ENCODE measurements around the gene GHR. TPM values are rescaled to one million over a fixed set of nuclear protein-coding genes. Genes with fewer than 3 reads are reported as not detected.

Gene GHR
- total RNA-seq, 4 donors from 2014 or later = 38.9 to 105 (median 74.8) TPM

DNA sequence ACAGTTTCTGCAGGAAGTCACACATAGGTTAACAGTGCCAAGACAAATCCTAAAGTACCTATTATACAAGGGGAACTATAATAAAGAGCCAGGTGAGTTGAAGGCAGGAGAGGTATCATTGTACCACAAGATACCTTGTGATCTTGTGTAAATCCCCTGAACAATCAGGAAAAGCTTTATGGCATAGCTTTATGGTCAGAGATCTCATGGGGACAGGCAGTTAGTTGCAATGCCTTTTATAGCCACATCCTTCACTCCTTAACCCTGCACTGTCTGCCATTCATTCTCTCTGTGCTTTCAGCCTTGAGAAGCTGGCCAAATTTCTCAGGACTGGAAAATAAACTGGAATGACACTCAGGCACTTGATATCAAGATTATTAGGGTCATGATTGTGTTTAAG is 97.0 kb downstream of the GHR start:
- Histone ChIP-seq H3K36me3 (no peaks in the 10 kb centered on the region), H3K4me1 (peaks cover 85 to 88% of the 10 kb centered on the region in 2 donors), H3K27ac (peak overlapping the region; percentile 83 to 91 (median 84)), H3K27me3 (no peaks in the 10 kb centered on the region), H3K4me3 (no peak overlapping the region), H3K9me3 (no peaks in the 10 kb centered on the region)
- in situ Hi-C loops (cut with MboI; ENCODE audit: low sequenced_read_pairs in 4 of 4) = no loop called here
- TF ChIP-seq POLR2A (IDR thresholded peaks at IDR 0.05) (no peak), CTCF (IDR thresholded peaks at IDR 0.05 in 4 of 5, conservative IDR thresholded peaks at IDR 0.05 in 1 of 5) (peak in 3 of 5 experiments; percentile 4 to 27 (median 25))
- DNase-seq = no peak
- intact Hi-C loops (cut with DNase I; ENCODE audit: low total_unique reads) = no loop called here
- ATAC-seq = no peak

DNA sequence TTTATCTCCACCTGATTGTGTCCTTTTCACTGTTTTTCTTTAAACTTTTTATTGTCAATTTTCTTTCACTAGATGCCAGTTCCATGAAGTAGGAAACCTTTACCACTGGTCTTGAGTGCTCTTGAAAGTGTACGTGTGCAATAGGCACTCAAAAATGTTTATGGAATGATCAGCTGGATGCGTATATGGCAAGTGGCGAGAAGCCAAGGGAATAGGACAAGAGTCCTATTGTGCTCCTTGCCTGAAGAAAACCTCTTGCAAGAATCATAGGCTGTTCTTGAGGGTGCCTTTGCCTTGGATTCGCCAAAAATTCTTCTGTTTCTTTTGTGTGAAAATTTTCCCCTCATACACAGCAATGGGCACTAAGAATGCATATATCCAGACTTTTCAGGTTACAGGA is 97.7 kb downstream of the GHR start:
- in situ Hi-C loops (cut with MboI; ENCODE audit: low sequenced_read_pairs in 4 of 4) = no loop called here
- TF ChIP-seq CTCF (IDR thresholded peaks at IDR 0.05 in 4 of 5, conservative IDR thresholded peaks at IDR 0.05 in 1 of 5) (no peak), POLR2A (IDR thresholded peaks at IDR 0.05) (no peak)
- DNase-seq (no peak), ATAC-seq (no peak)
- intact Hi-C loops (cut with DNase I; ENCODE audit: low total_unique reads) = no loop called here
- Histone ChIP-seq H3K9me3 (no peaks in the 10 kb centered on the region), H3K27ac (peak overlapping the region; percentile 83 to 91 (median 84)), H3K4me3 (no peak overlapping the region), H3K27me3 (no peaks in the 10 kb centered on the region), H3K4me1 (peaks cover 85 to 89% of the 10 kb centered on the region in 2 donors), H3K36me3 (no peaks in the 10 kb centered on the region)

DNA sequence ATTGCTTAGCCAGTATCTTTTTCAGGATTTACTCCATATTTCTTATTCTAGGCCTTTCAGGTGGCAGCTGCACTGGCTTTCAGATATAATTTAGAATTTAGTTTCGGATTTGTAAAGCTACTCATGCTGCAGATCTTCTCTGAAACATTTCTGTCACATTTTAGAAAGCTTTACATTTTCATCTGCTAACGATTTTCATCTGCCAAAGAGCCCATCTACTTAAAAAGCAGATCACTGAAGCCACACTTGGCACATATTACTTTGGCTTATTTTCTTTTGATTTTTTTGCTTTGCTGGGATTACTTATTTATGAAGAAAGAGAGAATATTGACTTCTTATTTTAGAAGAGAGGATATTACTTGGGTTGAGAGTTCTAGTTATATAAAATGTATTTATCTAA is 98.2 kb downstream of the GHR start:
- H3K9me3 ChIP-seq = no peaks in the 10 kb centered on the region
- in situ Hi-C loops (cut with MboI; ENCODE audit: low sequenced_read_pairs in 4 of 4) = no loop called here
- H3K36me3 ChIP-seq = no peaks in the 10 kb centered on the region
- H3K27me3 ChIP-seq = no peaks in the 10 kb centered on the region
- no peak overlapping the region for H3K4me3 ChIP-seq
- no peak for ATAC-seq
- H3K27ac ChIP-seq = peak overlapping the region; percentile 18 to 91 (median 84)
- no peak for DNase-seq
- TF ChIP-seq CTCF (IDR thresholded peaks at IDR 0.05 in 4 of 5, conservative IDR thresholded peaks at IDR 0.05 in 1 of 5) (no peak), POLR2A (IDR thresholded peaks at IDR 0.05) (no peak)
- intact Hi-C loops (cut with DNase I; ENCODE audit: low total_unique reads) = no loop called here
- peaks cover 82 to 89% of the 10 kb centered on the region in 2 donors for H3K4me1 ChIP-seq

GRCh38 chr5:42522783-42523182 is 99.5 kb downstream of the GHR start:
- peaks cover 0 to under 1% (median 0%) of the 10 kb centered on the region in 3 donors for H3K9me3 ChIP-seq
- peak overlapping the region; percentile 55 to 91 (median 84) for H3K27ac ChIP-seq
- DNase-seq (no peak), ATAC-seq (no peak)
- no peaks in the 10 kb centered on the region for H3K27me3 ChIP-seq
- intact Hi-C loops (cut with DNase I; ENCODE audit: low total_unique reads) (no loop called here), in situ Hi-C loops (cut with MboI; ENCODE audit: low sequenced_read_pairs in 4 of 4) (no loop called here)
- TF ChIP-seq CTCF (IDR thresholded peaks at IDR 0.05 in 4 of 5, conservative IDR thresholded peaks at IDR 0.05 in 1 of 5) (no peak), POLR2A (IDR thresholded peaks at IDR 0.05) (no peak)
- H3K4me1 ChIP-seq = peaks cover 77 to 89% of the 10 kb centered on the region in 2 donors
- H3K36me3 ChIP-seq = no peaks in the 10 kb centered on the region
- H3K4me3 ChIP-seq = no peak overlapping the region

DNA sequence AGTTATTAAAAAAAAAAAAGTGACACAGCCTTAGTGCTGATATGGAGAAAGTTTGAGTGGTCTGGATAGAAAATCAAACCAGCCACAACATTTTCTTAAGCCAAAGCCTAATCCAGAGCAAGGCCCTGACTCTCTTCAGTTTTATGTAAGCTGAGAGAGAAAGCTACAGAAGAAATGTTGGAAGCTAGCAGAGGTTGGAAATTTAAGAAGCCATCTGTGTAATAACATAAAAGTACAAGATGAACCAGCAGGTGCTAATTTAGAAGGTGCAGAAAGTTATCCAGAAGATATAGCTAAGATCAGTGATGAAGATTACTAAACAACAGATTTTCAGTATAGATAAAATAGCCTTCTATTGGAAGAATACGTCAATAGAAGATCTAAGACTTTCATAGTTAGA is 102.9 kb downstream of the GHR start:
- DNase-seq = no peak
- H3K9me3 ChIP-seq = peaks cover 0 to 3% (median 0%) of the 10 kb centered on the region in 3 donors
- H3K4me3 ChIP-seq = no peak overlapping the region
- ATAC-seq = peak; percentile 92 to 93
- intact Hi-C loops (cut with DNase I; ENCODE audit: low total_unique reads) = no loop called here
- TF ChIP-seq CTCF (IDR thresholded peaks at IDR 0.05 in 4 of 5, conservative IDR thresholded peaks at IDR 0.05 in 1 of 5) (no peak), POLR2A (IDR thresholded peaks at IDR 0.05) (no peak)
- no peaks in the 10 kb centered on the region for H3K36me3 ChIP-seq
- in situ Hi-C loops (cut with MboI; ENCODE audit: low sequenced_read_pairs in 4 of 4) = no loop called here
- peak overlapping the region; percentile 55 to 91 (median 84) for H3K27ac ChIP-seq
- peaks cover 49 to 61% of the 10 kb centered on the region in 2 donors for H3K4me1 ChIP-seq
- H3K27me3 ChIP-seq = no peaks in the 10 kb centered on the region
